Tibial nerve (tissue), 4 donors: ENCODE measurements around the gene ERI2. TPM values are rescaled to one million over a fixed set of nuclear protein-coding genes. Genes with fewer than 3 reads are reported as not detected.

ENCODE experiments used
- DNase-seq, 2 donors: peaks; one replicate each; pipeline ENCODE4 v3.0.0-alpha.2; 2019; ENCODE audit warnings: low spot score in 2 of 2
- H3K27ac ChIP-seq, 4 donors: fragments of 200-600 bp; sonication (generic) in 3 of 4; one replicate each; pipeline ENCODE4 v1.5.1; 2017 to 2019; ENCODE audit warnings: mild to moderate bottlenecking in 1 of 4
- H3K27me3 ChIP-seq, 2 donors: fragments of 200-600 bp; sonication (generic) in 1 of 2; one replicate each; pipeline versions ENCODE4 v1.5.1 to v1.6.0; 2017 to 2019
- H3K36me3 ChIP-seq, 3 donors: fragments of 200-600 bp; sonication (generic); one replicate each; pipeline ENCODE4 v1.5.1; 2018 to 2019
- H3K4me1 ChIP-seq, 4 donors: fragments of 200-600 bp; sonication (generic) in 3 of 4; one replicate each; pipeline ENCODE4 v1.5.1; 2017 to 2019
- H3K4me3 ChIP-seq, 4 donors: fragments of 200-600 bp; sonication (generic) in 3 of 4; one replicate each; pipeline ENCODE4 v1.5.1; 2017 to 2019; ENCODE audit warnings: mild to moderate bottlenecking in 1 of 4, moderate library complexity in 1 of 4
- H3K9me3 ChIP-seq, 4 donors: fragments of 200-600 bp; sonication (generic) in 3 of 4; one replicate each; pipeline ENCODE4 v1.5.1; 2017 to 2019
- EP300 ChIP-seq, 2 donors: sonication (generic); formaldehyde crosslinking; IDR thresholded peaks; one replicate each; pipeline ENCODE4 v1.6.1; 2017; ENCODE audit warnings: antibody characterized with exemption in 2 of 2, mild to moderate bottlenecking in 1 of 2
- POLR2A ChIP-seq, 2 donors: fragments of 450-650 bp; IDR thresholded peaks; one replicate each; pipeline ENCODE4 v1.6.1; 2017; ENCODE audit warnings: antibody characterized with exemption in 2 of 2, mild to moderate bottlenecking in 2 of 2, moderate library complexity in 2 of 2
- WGBS, 2 donors: methylation state at CpG; one replicate each; pipeline ENCODE4 v1.1.5; 2018; 5-methylcytosine and 5-hydroxymethylcytosine counted together
- total RNA-seq, 4 donors: library from RNA; depleted of rRNA; stranded (reverse); fragments of >200 nt; gene quantifications; one replicate each; pipeline ENCODE4 v1.1.0, GENCODE V29; 2016
- TF ChIP-seq, protein P1 (sequence below), 5 experiments: fragments of 200-600 bp in 3 of 5; fragments of 450-650 bp in 2 of 5; sonication (generic) in 3 of 5; IDR thresholded peaks; one replicate each; pipeline ENCODE4 v1.5.1; 2016 to 2019; ENCODE audit warnings: antibody characterized with exemption in 5 of 5, mild to moderate bottlenecking in 3 of 5, moderate library complexity in 2 of 5

ERI2 gene
- total RNA-seq, 4 donors from 2014 or later: 7.8 to 29.7 (median 19.0) TPM

DNA sequence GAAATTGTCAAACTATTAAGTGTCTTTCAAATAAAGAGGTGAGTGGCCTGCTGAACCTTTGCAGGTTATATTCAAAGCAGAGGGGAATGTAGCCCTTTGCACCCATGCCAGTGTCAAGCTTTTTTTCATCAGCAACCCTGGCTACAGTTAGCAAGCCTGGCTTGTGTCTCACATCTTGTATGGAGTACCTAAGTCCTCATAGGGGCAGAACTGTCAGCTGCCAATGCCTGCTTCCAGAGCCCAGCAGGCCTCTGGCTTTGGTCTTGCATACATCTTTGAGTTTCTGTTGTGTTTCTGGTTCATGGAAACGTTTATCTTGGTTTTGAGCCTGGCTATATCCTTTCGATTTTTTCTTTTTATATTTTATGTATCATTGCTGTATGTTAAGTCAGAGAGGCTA, 26.8 kb upstream of the ERI2 start:
- no peak overlapping the region for H3K4me3 ChIP-seq
- H3K4me1 ChIP-seq: no peaks in the 10 kb centered on the region
- TF ChIP-seq, protein P1, sequence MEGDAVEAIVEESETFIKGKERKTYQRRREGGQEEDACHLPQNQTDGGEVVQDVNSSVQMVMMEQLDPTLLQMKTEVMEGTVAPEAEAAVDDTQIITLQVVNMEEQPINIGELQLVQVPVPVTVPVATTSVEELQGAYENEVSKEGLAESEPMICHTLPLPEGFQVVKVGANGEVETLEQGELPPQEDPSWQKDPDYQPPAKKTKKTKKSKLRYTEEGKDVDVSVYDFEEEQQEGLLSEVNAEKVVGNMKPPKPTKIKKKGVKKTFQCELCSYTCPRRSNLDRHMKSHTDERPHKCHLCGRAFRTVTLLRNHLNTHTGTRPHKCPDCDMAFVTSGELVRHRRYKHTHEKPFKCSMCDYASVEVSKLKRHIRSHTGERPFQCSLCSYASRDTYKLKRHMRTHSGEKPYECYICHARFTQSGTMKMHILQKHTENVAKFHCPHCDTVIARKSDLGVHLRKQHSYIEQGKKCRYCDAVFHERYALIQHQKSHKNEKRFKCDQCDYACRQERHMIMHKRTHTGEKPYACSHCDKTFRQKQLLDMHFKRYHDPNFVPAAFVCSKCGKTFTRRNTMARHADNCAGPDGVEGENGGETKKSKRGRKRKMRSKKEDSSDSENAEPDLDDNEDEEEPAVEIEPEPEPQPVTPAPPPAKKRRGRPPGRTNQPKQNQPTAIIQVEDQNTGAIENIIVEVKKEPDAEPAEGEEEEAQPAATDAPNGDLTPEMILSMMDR (IDR thresholded peaks at IDR 0.05): no peak
- TF ChIP-seq POLR2A (IDR thresholded peaks at IDR 0.05) (no peak), EP300 (IDR thresholded peaks at IDR 0.05) (no peak)
- 87 to 88% methylated on average over 2 of the region's 2 CpGs for WGBS, 2 donors
- H3K27ac ChIP-seq: no peak overlapping the region
- no peak for DNase-seq
- H3K9me3 ChIP-seq: peaks cover 0 to 10% (median 0%) of the 10 kb centered on the region in 4 donors
- no peaks in the 10 kb centered on the region for H3K27me3 ChIP-seq
- H3K36me3 ChIP-seq: peaks cover 0 to 53% (median 0%) of the 10 kb centered on the region in 3 donors

DNA sequence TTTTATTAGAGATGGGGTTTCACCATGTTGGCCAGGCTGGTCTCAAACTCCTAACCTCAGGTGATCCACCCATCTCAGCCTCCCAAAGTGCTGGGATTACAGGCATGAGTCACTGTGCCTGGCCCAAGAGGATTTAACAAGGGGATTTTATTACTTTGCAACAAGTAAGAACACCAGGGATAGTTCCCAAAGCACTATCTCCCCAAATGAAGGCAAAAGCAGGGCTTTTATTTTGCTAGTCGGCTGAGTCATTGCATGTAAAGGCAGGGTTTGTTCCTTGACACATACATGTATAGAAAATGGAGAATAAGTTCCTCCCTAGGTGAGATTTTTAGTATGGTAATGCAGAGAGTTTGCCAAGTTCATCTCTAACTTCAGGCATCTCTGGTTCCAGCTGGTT, 24.1 kb upstream of the ERI2 start:
- Histone ChIP-seq H3K27ac (no peak overlapping the region), H3K36me3 (peaks cover 0 to 36% (median 0%) of the 10 kb centered on the region in 3 donors), H3K9me3 (no peaks in the 10 kb centered on the region), H3K27me3 (no peaks in the 10 kb centered on the region), H3K4me1 (no peaks in the 10 kb centered on the region), H3K4me3 (no peak overlapping the region)
- 89% methylated on average over 1 of the region's 1 CpG; no CpG with 5 or more reads in 1 of the 2 donors for WGBS, 2 donors
- DNase-seq: no peak
- no peak for TF ChIP-seq POLR2A (IDR thresholded peaks at IDR 0.05)

DNA sequence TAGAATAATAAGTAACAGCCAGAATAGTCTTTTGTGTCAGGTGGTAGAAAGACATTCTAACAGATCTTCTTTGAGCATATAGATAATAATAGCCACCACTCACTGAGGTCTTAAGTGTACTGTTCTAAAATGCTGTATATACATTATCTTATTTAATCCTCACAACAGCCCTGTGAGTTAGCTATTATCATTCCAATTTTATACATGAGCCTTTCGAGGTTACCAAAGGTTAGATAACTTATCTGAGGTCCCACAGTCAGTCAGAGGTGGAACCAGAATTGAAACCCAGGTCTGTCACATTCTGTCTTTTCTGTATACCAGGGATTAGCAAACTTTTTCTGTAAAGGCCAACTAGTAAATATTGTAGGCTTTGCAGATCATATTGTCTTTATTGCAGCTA, 23.3 kb upstream of the ERI2 start:
- Histone ChIP-seq H3K9me3 (no peaks in the 10 kb centered on the region), H3K27ac (no peak overlapping the region), H3K4me3 (no peak overlapping the region), H3K4me1 (no peaks in the 10 kb centered on the region), H3K27me3 (no peaks in the 10 kb centered on the region), H3K36me3 (peaks cover 0 to 29% (median 0%) of the 10 kb centered on the region in 3 donors)
- no peak for DNase-seq
- TF ChIP-seq EP300 (IDR thresholded peaks at IDR 0.05) (no peak), POLR2A (IDR thresholded peaks at IDR 0.05) (no peak)
- TF ChIP-seq, protein P1 (IDR thresholded peaks at IDR 0.05): no peak
- 95 to 100% methylated on average over 1 of the region's 1 CpG for WGBS, 2 donors

DNA sequence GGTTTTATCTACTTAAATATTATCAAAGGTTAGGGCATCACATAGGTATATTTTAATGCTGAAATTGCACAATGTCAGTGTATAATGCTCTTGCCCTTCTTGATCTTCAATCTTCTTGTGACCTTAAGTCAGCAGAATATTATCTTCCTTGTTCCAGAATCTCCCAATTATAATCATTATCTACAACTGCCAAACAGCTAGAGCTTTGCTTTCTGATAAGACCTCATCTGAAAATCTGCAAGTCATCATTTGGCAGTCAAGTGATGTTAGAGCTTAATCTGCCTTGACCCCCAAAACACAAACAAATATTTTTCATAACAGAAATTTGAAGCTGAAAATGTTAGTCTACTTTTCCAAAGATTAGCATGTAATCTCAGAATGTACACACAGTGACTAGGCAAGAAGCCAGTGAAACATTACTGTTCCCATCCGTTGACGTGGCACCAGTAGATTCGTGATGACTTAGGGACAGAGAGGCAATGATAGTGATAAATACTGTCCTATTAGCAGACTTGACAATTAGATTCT, 19.8 kb upstream of the ERI2 start:
- Histone ChIP-seq H3K27ac (no peak overlapping the region), H3K4me3 (no peak overlapping the region), H3K27me3 (no peaks in the 10 kb centered on the region), H3K9me3 (no peaks in the 10 kb centered on the region), H3K4me1 (no peaks in the 10 kb centered on the region), H3K36me3 (peaks cover 0 to 23% (median 0%) of the 10 kb centered on the region in 3 donors)
- no peak for TF ChIP-seq EP300 (IDR thresholded peaks at IDR 0.05)
- WGBS, 2 donors: 70 to 79% methylated on average over 3 of the region's 3 CpGs
- DNase-seq: no peak

DNA sequence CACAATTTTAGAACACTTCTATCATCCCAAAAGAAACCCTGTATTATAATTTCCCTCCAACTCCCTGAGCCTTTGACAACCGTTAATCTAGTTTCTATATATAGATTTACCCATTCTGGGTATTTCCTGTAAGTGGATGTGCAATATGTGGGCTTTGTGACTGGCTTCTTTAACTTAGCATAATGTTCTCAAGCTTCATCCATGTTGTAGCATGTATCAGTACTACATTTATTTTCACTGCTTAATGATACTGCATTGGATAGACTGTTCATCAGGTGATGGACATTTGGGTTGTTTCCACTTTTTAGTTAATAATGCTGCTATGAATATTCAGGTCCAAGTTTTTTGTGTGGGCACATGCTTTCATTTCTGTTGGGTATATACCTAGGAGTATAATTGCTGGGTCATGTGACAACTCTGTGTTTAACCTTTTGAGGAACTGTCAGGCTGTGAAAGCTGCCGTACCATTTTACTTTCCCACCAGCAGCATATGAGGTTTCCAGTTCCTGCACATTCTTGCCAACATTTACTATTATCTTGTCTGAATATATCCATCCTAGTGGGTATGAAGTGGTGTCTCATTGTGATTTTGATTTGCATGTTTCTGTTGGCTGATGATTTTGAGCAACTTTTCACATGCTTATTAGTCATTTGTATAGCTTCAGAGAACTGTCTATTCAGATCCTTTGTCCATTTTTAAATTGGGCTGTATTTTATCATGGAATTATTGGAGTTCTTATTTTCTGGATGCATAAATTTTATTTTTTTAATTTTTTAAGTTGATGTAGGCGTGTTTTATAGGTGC, 16.5 kb upstream of the ERI2 start:
- Histone ChIP-seq H3K27me3 (no peaks in the 10 kb centered on the region), H3K9me3 (no peaks in the 10 kb centered on the region), H3K4me1 (no peaks in the 10 kb centered on the region), H3K4me3 (no peak overlapping the region), H3K27ac (no peak overlapping the region), H3K36me3 (peaks cover 0 to 26% (median 0%) of the 10 kb centered on the region in 3 donors)
- DNase-seq: no peak
- WGBS, 2 donors: 80 to 82% methylated on average over 3 of the region's 3 CpGs
- TF ChIP-seq, protein P1 (IDR thresholded peaks at IDR 0.05): no peak

DNA sequence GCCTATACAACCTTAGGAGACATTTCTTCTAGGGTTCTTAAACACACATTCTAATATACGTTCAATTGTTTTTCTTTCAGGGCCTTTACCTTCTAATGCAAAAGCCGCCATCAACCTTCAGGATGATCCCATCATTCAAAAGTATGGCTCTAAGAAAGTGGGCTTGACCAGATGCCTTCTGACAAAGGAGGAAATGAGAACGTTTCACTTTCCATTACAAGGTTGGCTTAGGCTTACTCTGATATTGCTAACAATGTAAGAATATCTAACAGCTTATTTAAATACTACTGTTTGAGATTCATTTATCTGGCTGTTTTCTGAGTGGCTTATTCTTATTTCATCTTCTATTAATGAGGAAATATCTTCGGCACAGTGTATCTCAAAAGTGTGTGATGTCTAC, 15.4 kb upstream of the ERI2 start:
- H3K9me3 ChIP-seq: no peaks in the 10 kb centered on the region
- TF ChIP-seq POLR2A (IDR thresholded peaks at IDR 0.05) (no peak), EP300 (IDR thresholded peaks at IDR 0.05) (no peak)
- TF ChIP-seq, protein P1 (IDR thresholded peaks at IDR 0.05): no peak
- H3K27ac ChIP-seq: no peak overlapping the region
- peaks cover 0 to 26% (median 0%) of the 10 kb centered on the region in 3 donors for H3K36me3 ChIP-seq
- no peaks in the 10 kb centered on the region for H3K27me3 ChIP-seq
- no peak overlapping the region for H3K4me3 ChIP-seq
- no peaks in the 10 kb centered on the region for H3K4me1 ChIP-seq
- DNase-seq: no peak
- WGBS, 2 donors: 87 to 92% methylated on average over 4 of the region's 4 CpGs
